HG02938 (cell line): ENCODE measurements around the gene PRKN.

Source experiments
- ATAC-seq: cut with Tn5 transposase; IDR thresholded peaks from one replicate; pipeline ENCODE4 v1.9.1; 2021; ENCODE audit warnings: mild to moderate bottlenecking, moderate library complexity; ENCODE audit not compliant: unreplicated experiment

PRKN gene

GRCh38 chr6:162622572-162622971, 105.0 kb downstream of the PRKN start:
- no peak for ATAC-seq

GRCh38 chr6:162621246-162621645, 106.3 kb downstream of the PRKN start:
- no peak for ATAC-seq

GRCh38 chr6:162620073-162620472, 107.5 kb downstream of the PRKN start:
- ATAC-seq = no peak

- ATAC-seq = no peak
These were observed 109.0 kb downstream of the PRKN start for GRCh38 chr6:162618448-162619002.

- ATAC-seq = no peak
These were observed 112.4 kb downstream of the PRKN start for GRCh38 chr6:162615016-162615705.

GRCh38 chr6:162613310-162613709, 114.3 kb downstream of the PRKN start:
- ATAC-seq = no peak

GRCh38 chr6:162612613-162613012, 115.0 kb downstream of the PRKN start:
- no peak for ATAC-seq

- ATAC-seq = no peak
These were observed 117.2 kb downstream of the PRKN start for GRCh38 chr6:162610351-162610750.

GRCh38 chr6:162605881-162606280, 121.7 kb downstream of the PRKN start:
- ATAC-seq = no peak

GRCh38 chr6:162603231-162604015, 124.1 kb downstream of the PRKN start:
- no peak for ATAC-seq

- no peak for ATAC-seq
These were observed 124.8 kb downstream of the PRKN start for GRCh38 chr6:162602759-162603158.

- no peak for ATAC-seq
These were observed 130.9 kb downstream of the PRKN start for GRCh38 chr6:162596676-162597075.

- ATAC-seq = no peak
These were observed 136.0 kb downstream of the PRKN start for GRCh38 chr6:162591517-162591916.

GRCh38 chr6:162581988-162582780, 145.4 kb downstream of the PRKN start:
- no peak for ATAC-seq

GRCh38 chr6:162580619-162581018, 146.9 kb downstream of the PRKN start:
- no peak for ATAC-seq

- ATAC-seq = no peak
These were observed 151.6 kb downstream of the PRKN start for GRCh38 chr6:162576016-162576415.

GRCh38 chr6:162572240-162572639, 155.3 kb downstream of the PRKN start:
- no peak for ATAC-seq

- no peak for ATAC-seq
These were observed 159.3 kb downstream of the PRKN start for GRCh38 chr6:162568266-162568665.

GRCh38 chr6:162562041-162562440, 165.5 kb downstream of the PRKN start:
- no peak for ATAC-seq

GRCh38 chr6:162560891-162561290, 166.7 kb downstream of the PRKN start:
- ATAC-seq = no peak

- ATAC-seq = no peak
These were observed 173.0 kb downstream of the PRKN start for GRCh38 chr6:162554531-162554930.
